OCI-LY1 (cell line): ENCODE measurements around the gene VWA8.

ENCODE experiments used
- EZH2 ChIP-seq: fragments of 200-600 bp; sonication (generic), shearing (Covaris generic); IDR thresholded peaks from 2 replicates; pipeline ENCODE4 v1.8.0; 2017; ENCODE audit warnings: borderline replicate concordance, mixed run types, mild to moderate bottlenecking, antibody characterized with exemption, low read length, moderate library complexity, mixed read lengths
- TF ChIP-seq, protein P1 (sequence below): fragments of 200-600 bp; sonication (generic), shearing (Covaris generic); IDR thresholded peaks from 2 replicates; pipeline ENCODE4 v1.5.1; 2017; ENCODE audit warnings: mild to moderate bottlenecking, antibody characterized with exemption, low read length, moderate library complexity, mixed read lengths

DNA sequence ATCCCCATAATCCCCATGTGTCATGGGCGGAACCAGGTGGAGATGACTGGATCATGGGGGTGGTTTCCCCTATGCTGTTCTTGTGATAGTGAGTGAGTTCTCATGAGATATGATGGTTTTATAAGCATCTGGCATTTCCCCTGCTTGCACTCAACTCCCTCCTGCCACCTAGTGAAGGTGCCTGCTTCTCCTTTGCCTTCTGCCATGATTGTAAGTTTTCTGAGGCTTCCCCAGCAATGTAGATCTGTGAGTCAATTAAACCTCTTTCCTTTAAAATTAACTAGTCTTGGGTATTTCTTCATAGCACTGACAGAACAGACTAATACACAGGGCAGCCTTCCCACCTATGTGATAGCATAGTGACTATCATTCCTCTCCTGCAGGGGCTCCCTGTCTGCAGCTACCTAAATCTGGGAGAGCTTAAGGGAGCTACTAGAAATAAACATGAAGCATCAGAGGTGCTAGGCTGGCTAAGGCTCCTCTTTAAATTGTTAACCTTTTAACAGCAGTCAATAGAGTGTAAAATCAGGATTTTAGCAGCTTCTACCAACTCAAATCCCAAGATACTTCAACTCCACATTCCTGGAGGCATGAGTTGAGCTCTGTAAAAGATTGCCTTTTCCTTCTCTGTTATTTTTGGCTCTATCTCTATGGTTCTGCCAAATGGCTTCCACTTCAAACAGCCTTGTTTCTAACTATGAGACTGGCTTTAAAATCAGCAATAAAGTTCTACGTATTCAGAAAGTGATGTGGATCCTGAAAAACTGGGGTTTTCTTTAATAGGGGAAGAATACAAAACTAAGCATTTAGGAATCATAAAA is 112.3 kb downstream of the VWA8 start:
- TF ChIP-seq, protein P1, sequence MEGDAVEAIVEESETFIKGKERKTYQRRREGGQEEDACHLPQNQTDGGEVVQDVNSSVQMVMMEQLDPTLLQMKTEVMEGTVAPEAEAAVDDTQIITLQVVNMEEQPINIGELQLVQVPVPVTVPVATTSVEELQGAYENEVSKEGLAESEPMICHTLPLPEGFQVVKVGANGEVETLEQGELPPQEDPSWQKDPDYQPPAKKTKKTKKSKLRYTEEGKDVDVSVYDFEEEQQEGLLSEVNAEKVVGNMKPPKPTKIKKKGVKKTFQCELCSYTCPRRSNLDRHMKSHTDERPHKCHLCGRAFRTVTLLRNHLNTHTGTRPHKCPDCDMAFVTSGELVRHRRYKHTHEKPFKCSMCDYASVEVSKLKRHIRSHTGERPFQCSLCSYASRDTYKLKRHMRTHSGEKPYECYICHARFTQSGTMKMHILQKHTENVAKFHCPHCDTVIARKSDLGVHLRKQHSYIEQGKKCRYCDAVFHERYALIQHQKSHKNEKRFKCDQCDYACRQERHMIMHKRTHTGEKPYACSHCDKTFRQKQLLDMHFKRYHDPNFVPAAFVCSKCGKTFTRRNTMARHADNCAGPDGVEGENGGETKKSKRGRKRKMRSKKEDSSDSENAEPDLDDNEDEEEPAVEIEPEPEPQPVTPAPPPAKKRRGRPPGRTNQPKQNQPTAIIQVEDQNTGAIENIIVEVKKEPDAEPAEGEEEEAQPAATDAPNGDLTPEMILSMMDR = peak; percentile 44; the same call in 1 of the 2 replicates
- TF ChIP-seq EZH2 = no peak
